ENCODE data around the gene P2RX7.

DNA sequence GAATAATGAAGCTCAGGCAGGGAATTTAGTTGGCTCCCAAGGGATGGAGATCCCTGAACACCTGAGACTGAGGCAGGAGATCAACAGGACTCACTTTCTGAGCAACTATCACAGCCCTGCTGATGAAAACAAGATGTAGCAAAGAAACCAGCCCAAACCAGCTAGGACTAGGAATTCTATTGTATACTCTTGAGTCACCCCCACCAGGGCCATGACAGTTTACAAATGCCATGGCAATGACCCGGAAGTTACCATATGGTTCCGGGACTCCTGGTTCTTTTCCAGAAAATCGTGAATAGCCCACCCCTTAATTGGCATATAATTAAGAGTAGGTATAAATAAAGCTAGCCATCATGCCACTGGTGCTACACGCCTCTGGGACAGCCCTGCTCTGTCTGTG lies 47.6 kb upstream of the P2RX7 start:
- TF ChIP-seq, protein P1, sequence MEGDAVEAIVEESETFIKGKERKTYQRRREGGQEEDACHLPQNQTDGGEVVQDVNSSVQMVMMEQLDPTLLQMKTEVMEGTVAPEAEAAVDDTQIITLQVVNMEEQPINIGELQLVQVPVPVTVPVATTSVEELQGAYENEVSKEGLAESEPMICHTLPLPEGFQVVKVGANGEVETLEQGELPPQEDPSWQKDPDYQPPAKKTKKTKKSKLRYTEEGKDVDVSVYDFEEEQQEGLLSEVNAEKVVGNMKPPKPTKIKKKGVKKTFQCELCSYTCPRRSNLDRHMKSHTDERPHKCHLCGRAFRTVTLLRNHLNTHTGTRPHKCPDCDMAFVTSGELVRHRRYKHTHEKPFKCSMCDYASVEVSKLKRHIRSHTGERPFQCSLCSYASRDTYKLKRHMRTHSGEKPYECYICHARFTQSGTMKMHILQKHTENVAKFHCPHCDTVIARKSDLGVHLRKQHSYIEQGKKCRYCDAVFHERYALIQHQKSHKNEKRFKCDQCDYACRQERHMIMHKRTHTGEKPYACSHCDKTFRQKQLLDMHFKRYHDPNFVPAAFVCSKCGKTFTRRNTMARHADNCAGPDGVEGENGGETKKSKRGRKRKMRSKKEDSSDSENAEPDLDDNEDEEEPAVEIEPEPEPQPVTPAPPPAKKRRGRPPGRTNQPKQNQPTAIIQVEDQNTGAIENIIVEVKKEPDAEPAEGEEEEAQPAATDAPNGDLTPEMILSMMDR (conservative IDR thresholded peaks at IDR 0.05; ENCODE audit: low read length), result no peak
- TF ChIP-seq EZH2phosphoT487 (IDR thresholded peaks at IDR 0.05; ENCODE audit: borderline replicate concordance, low read depth, low read length), result no peak
